ENCODE results near the gene DYNC1LI2. TPM values are rescaled to one million over a fixed set of nuclear protein-coding genes. Genes with fewer than 3 reads are reported as not detected.

DYNC1LI2 gene
- total RNA-seq, 1 donor from 2014 or later: 104 TPM

GRCh38 chr16:66776457-66776856 is 25.0 kb upstream of the DYNC1LI2 start:
- Histone ChIP-seq H3K27ac (no peak overlapping the region), H3K4me1 (no peaks in the 10 kb centered on the region), H3K4me2 (no peak overlapping the region), H3F3A (ENCODE audit: low read depth) (peaks cover 5% of the 10 kb centered on the region), H3K9ac (no peak overlapping the region), H3K9me3 (ENCODE audit: low read depth) (no peaks in the 10 kb centered on the region), H2AFZ (replicated peaks) (peak overlapping the region; percentile 20), H3K4me3 (no peak overlapping the region), H3K27me3 (no peaks in the 10 kb centered on the region), H3K36me3 (no peaks in the 10 kb centered on the region), H3K79me2 (ENCODE audit: low read depth) (no peaks in the 10 kb centered on the region), H4K20me1 (ENCODE audit: low read depth) (no peaks in the 10 kb centered on the region)
- Mint-ChIP-seq H3K27ac (no peak overlapping the region), H3K27me3 (ENCODE audit: insufficient read depth, low read depth) (no peaks in the 10 kb centered on the region), H3K36me3 (no peaks in the 10 kb centered on the region), H3K4me1 (no peaks in the 10 kb centered on the region), H3K4me3 (no peak overlapping the region), H3K9me3 (no peaks in the 10 kb centered on the region)
- no peak for TF ChIP-seq EZH2phosphoT487 (IDR thresholded peaks at IDR 0.05)
- TF ChIP-seq EZH2 (IDR thresholded peaks at IDR 0.05): no peak
- TF ChIP-seq, protein P1, sequence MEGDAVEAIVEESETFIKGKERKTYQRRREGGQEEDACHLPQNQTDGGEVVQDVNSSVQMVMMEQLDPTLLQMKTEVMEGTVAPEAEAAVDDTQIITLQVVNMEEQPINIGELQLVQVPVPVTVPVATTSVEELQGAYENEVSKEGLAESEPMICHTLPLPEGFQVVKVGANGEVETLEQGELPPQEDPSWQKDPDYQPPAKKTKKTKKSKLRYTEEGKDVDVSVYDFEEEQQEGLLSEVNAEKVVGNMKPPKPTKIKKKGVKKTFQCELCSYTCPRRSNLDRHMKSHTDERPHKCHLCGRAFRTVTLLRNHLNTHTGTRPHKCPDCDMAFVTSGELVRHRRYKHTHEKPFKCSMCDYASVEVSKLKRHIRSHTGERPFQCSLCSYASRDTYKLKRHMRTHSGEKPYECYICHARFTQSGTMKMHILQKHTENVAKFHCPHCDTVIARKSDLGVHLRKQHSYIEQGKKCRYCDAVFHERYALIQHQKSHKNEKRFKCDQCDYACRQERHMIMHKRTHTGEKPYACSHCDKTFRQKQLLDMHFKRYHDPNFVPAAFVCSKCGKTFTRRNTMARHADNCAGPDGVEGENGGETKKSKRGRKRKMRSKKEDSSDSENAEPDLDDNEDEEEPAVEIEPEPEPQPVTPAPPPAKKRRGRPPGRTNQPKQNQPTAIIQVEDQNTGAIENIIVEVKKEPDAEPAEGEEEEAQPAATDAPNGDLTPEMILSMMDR (IDR thresholded peaks at IDR 0.05): no peak
- DNase-seq (ENCODE audit: low spot score): no peak

DNA sequence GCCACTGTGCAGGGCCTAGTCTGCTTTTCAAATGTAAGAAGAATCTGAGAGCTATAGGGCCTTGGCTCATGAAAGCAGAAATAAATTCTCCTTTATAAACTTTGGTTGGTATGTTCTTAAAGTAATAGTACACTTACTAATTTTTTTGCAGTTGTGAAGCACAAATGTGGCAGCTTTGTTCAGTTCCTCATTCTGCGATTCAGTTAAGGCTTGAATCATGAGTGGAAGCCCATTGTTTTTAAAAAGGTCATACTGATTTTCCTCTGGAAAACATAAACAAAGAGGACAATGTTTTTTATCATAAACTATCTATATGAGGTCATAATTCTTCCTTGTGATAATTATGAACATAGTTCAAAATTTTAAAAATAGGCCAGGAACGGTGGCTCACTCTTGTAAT is 23.6 kb upstream of the DYNC1LI2 start:
- no peaks in the 10 kb centered on the region for H3K9me3 ChIP-seq (ENCODE audit: low read depth)
- Mint-ChIP-seq H3K4me3 (no peak overlapping the region), H3K27me3 (ENCODE audit: insufficient read depth, low read depth) (no peaks in the 10 kb centered on the region), H3K4me1 (no peaks in the 10 kb centered on the region), H3K36me3 (no peaks in the 10 kb centered on the region), H3K9me3 (no peaks in the 10 kb centered on the region), H3K27ac (no peak overlapping the region)
- DNase-seq (ENCODE audit: low spot score): no peak
- no peak overlapping the region for H3K4me3 ChIP-seq
- no peak overlapping the region for H3K27ac ChIP-seq
- H4K20me1 ChIP-seq (ENCODE audit: low read depth): no peaks in the 10 kb centered on the region
- no peaks in the 10 kb centered on the region for H3K4me1 ChIP-seq
- H2AFZ ChIP-seq (replicated peaks): no peak overlapping the region
- TF ChIP-seq EZH2 (IDR thresholded peaks at IDR 0.05): no peak
- TF ChIP-seq EZH2phosphoT487 (IDR thresholded peaks at IDR 0.05): no peak
- TF ChIP-seq, protein P1 (IDR thresholded peaks at IDR 0.05): no peak
- no peak overlapping the region for H3K4me2 ChIP-seq
- no peaks in the 10 kb centered on the region for H3K36me3 ChIP-seq
- H3F3A ChIP-seq (ENCODE audit: low read depth): peaks cover 5% of the 10 kb centered on the region
- no peaks in the 10 kb centered on the region for H3K27me3 ChIP-seq
- H3K79me2 ChIP-seq (ENCODE audit: low read depth): no peaks in the 10 kb centered on the region
- no peak overlapping the region for H3K9ac ChIP-seq

GRCh38 chr16:66758086-66758485 is 6.7 kb upstream of the DYNC1LI2 start:
- no peaks in the 10 kb centered on the region for H3K4me1 Mint-ChIP-seq
- no peak overlapping the region for H3K4me3 ChIP-seq
- no peaks in the 10 kb centered on the region for H4K20me1 ChIP-seq (ENCODE audit: low read depth)
- no peaks in the 10 kb centered on the region for H3K9me3 Mint-ChIP-seq
- no peaks in the 10 kb centered on the region for H3K36me3 ChIP-seq
- H3K9ac ChIP-seq: no peak overlapping the region
- no peak overlapping the region for H3K27ac Mint-ChIP-seq
- no peaks in the 10 kb centered on the region for H3K4me1 ChIP-seq
- no peak overlapping the region for H3K4me3 Mint-ChIP-seq
- H3K79me2 ChIP-seq (ENCODE audit: low read depth): no peaks in the 10 kb centered on the region
- no peak overlapping the region for H2AFZ ChIP-seq (replicated peaks)
- H3F3A ChIP-seq (ENCODE audit: low read depth): no peaks in the 10 kb centered on the region
- H3K36me3 Mint-ChIP-seq: no peaks in the 10 kb centered on the region
- no peak overlapping the region for H3K4me2 ChIP-seq
- TF ChIP-seq EZH2 (IDR thresholded peaks at IDR 0.05): no peak
- TF ChIP-seq EZH2phosphoT487 (IDR thresholded peaks at IDR 0.05): no peak
- TF ChIP-seq, protein P1 (IDR thresholded peaks at IDR 0.05): peak; percentile 9
- H3K9me3 ChIP-seq (ENCODE audit: low read depth): no peaks in the 10 kb centered on the region
- no peaks in the 10 kb centered on the region for H3K27me3 Mint-ChIP-seq (ENCODE audit: insufficient read depth, low read depth)
- H3K27ac ChIP-seq: no peak overlapping the region
- H3K27me3 ChIP-seq: peaks cover 5% of the 10 kb centered on the region
- no peak for DNase-seq (ENCODE audit: low spot score)
